Stimulated activated memory B cell treated with anti-CD40 and anti-IgM and Interleukin-4, amounts not matched to agents 10 μg/mL and 1 μg/mL and 100 μg/mL, for 72 hours (primary cell): ENCODE data around the gene PTOV1.

Source experiments
- ATAC-seq: fragments of 150-1000 bp; cut with Tn5 transposase; 2 replicates; pipeline ENCODE4 v1.10.0; 2021
- H3K27ac Mint-ChIP-seq: one replicate; pipeline ENCODE4 v1.8.0; 2022; ENCODE audit warnings: mild to moderate bottlenecking, mixed read lengths
- H3K27me3 Mint-ChIP-seq: one replicate; pipeline ENCODE4 v1.8.0; 2022; ENCODE audit warnings: mixed read lengths
- H3K36me3 Mint-ChIP-seq: one replicate; pipeline ENCODE4 v1.8.0; 2022; ENCODE audit warnings: mixed read lengths
- H3K4me1 Mint-ChIP-seq: one replicate; pipeline ENCODE4 v1.8.0; 2022; ENCODE audit warnings: mixed read lengths
- H3K4me3 Mint-ChIP-seq: one replicate; pipeline ENCODE4 v1.8.0; 2022; ENCODE audit warnings: mild to moderate bottlenecking, moderate library complexity, mixed read lengths
- H3K9me3 Mint-ChIP-seq: one replicate; pipeline ENCODE4 v1.8.0; 2022; ENCODE audit warnings: mixed read lengths

PTOV1 gene

GRCh38 chr19:49850487-49851342 lies at the start of gene PTOV1:
Gene PTOV1, plus strand, starts transcription at chr19:49851159.
- Mint-ChIP-seq H3K9me3 (peaks cover 4% of the 10 kb centered on the region), H3K4me3 (peak within 1 kb of the TSS; percentile 96), H3K27me3 (no peaks in the 10 kb centered on the region), H3K36me3 (peaks cover 14% of the 10 kb centered on the region), H3K27ac (peak within 1 kb of the TSS; percentile 95), H3K4me1 (peaks cover 57% of the 10 kb centered on the region)
- ATAC-seq: peak; percentile 94

GRCh38 chr19:49801401-49801888 lies 49.5 kb upstream of the PTOV1 start:
- Mint-ChIP-seq H3K36me3 (peaks cover 63% of the 10 kb centered on the region), H3K27me3 (no peaks in the 10 kb centered on the region), H3K27ac (no peak overlapping the region), H3K4me3 (no peak overlapping the region), H3K4me1 (peaks cover 5% of the 10 kb centered on the region), H3K9me3 (no peaks in the 10 kb centered on the region)
- ATAC-seq: peak; percentile 32

- Mint-ChIP-seq H3K36me3 (peaks cover 61% of the 10 kb centered on the region), H3K9me3 (no peaks in the 10 kb centered on the region), H3K4me3 (no peak overlapping the region), H3K27me3 (no peaks in the 10 kb centered on the region), H3K27ac (no peak overlapping the region), H3K4me1 (peaks cover 9% of the 10 kb centered on the region)
- peak; percentile 13 for ATAC-seq
These were observed 48.8 kb upstream of the PTOV1 start for GRCh38 chr19:49801966-49802661.

GRCh38 chr19:49802836-49803528 lies 48.0 kb upstream of the PTOV1 start:
- H3K27ac Mint-ChIP-seq: no peak overlapping the region

GRCh38 chr19:49803529-49803856 lies 47.5 kb upstream of the PTOV1 start:
- ATAC-seq: no peak
- Mint-ChIP-seq H3K9me3 (no peaks in the 10 kb centered on the region), H3K27me3 (no peaks in the 10 kb centered on the region), H3K4me1 (peaks cover 23% of the 10 kb centered on the region), H3K27ac (no peak overlapping the region), H3K36me3 (peaks cover 53% of the 10 kb centered on the region), H3K4me3 (no peak overlapping the region)

More at GRCh38 chr19:49802836-49803528, 48.0 kb upstream of the PTOV1 start:
- Mint-ChIP-seq H3K9me3 (no peaks in the 10 kb centered on the region), H3K4me3 (no peak overlapping the region), H3K4me1 (peaks cover 18% of the 10 kb centered on the region), H3K36me3 (peaks cover 58% of the 10 kb centered on the region), H3K27me3 (no peaks in the 10 kb centered on the region)
- no peak for ATAC-seq

GRCh38 chr19:49805822-49806619 lies 44.9 kb upstream of the PTOV1 start:
- no peak for ATAC-seq
- Mint-ChIP-seq H3K4me1 (peaks cover 40% of the 10 kb centered on the region), H3K4me3 (no peak overlapping the region), H3K9me3 (no peaks in the 10 kb centered on the region), H3K36me3 (peaks cover 28% of the 10 kb centered on the region), H3K27ac (peak overlapping the region; percentile 42), H3K27me3 (no peaks in the 10 kb centered on the region)

GRCh38 chr19:49806620-49806959 lies 44.4 kb upstream of the PTOV1 start:
- Mint-ChIP-seq H3K27ac (peak overlapping the region; percentile 42), H3K4me1 (peaks cover 40% of the 10 kb centered on the region), H3K4me3 (no peak overlapping the region), H3K27me3 (no peaks in the 10 kb centered on the region), H3K36me3 (peaks cover 28% of the 10 kb centered on the region), H3K9me3 (no peaks in the 10 kb centered on the region)
- ATAC-seq: no peak

GRCh38 chr19:49807058-49807903 lies 43.7 kb upstream of the PTOV1 start:
- no peaks in the 10 kb centered on the region for H3K27me3 Mint-ChIP-seq
- no peak overlapping the region for H3K4me3 Mint-ChIP-seq
- H3K27ac Mint-ChIP-seq: peak overlapping the region; percentile 42
- H3K9me3 Mint-ChIP-seq: no peaks in the 10 kb centered on the region
- peaks cover 25% of the 10 kb centered on the region for H3K36me3 Mint-ChIP-seq
- H3K4me1 Mint-ChIP-seq: peaks cover 46% of the 10 kb centered on the region
- peak; percentile 62 for ATAC-seq

- Mint-ChIP-seq H3K27me3 (no peaks in the 10 kb centered on the region), H3K36me3 (peaks cover 17% of the 10 kb centered on the region), H3K9me3 (no peaks in the 10 kb centered on the region), H3K4me3 (peak overlapping the region; percentile 84), H3K27ac (peak overlapping the region; percentile 42), H3K4me1 (peaks cover 54% of the 10 kb centered on the region)
- ATAC-seq: no peak
These were observed 42.9 kb upstream of the PTOV1 start for GRCh38 chr19:49807904-49808675.

GRCh38 chr19:49808711-49809159 lies 42.2 kb upstream of the PTOV1 start:
- H3K27ac Mint-ChIP-seq: peak overlapping the region; percentile 42
- H3K4me1 Mint-ChIP-seq: peaks cover 55% of the 10 kb centered on the region
- H3K4me3 Mint-ChIP-seq: peak overlapping the region; percentile 84
- peaks cover 11% of the 10 kb centered on the region for H3K36me3 Mint-ChIP-seq
- H3K9me3 Mint-ChIP-seq: no peaks in the 10 kb centered on the region
- no peaks in the 10 kb centered on the region for H3K27me3 Mint-ChIP-seq
- peak; percentile 65 for ATAC-seq

- peak; percentile 52 for ATAC-seq
- H3K4me3 Mint-ChIP-seq: peak overlapping the region; percentile 84
- no peaks in the 10 kb centered on the region for H3K27me3 Mint-ChIP-seq
- H3K27ac Mint-ChIP-seq: peak overlapping the region; percentile 42
- H3K36me3 Mint-ChIP-seq: peaks cover 7% of the 10 kb centered on the region
- peaks cover 59% of the 10 kb centered on the region for H3K4me1 Mint-ChIP-seq
- no peaks in the 10 kb centered on the region for H3K9me3 Mint-ChIP-seq
These were observed 41.6 kb upstream of the PTOV1 start for GRCh38 chr19:49809160-49809940.

GRCh38 chr19:49809941-49810389 lies 41.0 kb upstream of the PTOV1 start:
- H3K27ac Mint-ChIP-seq: peak overlapping the region; percentile 42
- H3K36me3 Mint-ChIP-seq: peaks cover 7% of the 10 kb centered on the region
- no peaks in the 10 kb centered on the region for H3K9me3 Mint-ChIP-seq
- ATAC-seq: no peak
- H3K4me1 Mint-ChIP-seq: peaks cover 63% of the 10 kb centered on the region
- peak overlapping the region; percentile 84 for H3K4me3 Mint-ChIP-seq
- no peaks in the 10 kb centered on the region for H3K27me3 Mint-ChIP-seq

- Mint-ChIP-seq H3K27ac (peak overlapping the region; percentile 88), H3K36me3 (peaks cover 3% of the 10 kb centered on the region), H3K4me1 (peaks cover 59% of the 10 kb centered on the region), H3K27me3 (no peaks in the 10 kb centered on the region), H3K9me3 (no peaks in the 10 kb centered on the region), H3K4me3 (no peak overlapping the region)
- ATAC-seq: no peak
These were observed 39.6 kb upstream of the PTOV1 start for GRCh38 chr19:49811328-49811727.
